Measurements from ENCODE around the gene ATXN7. TPM values are rescaled to one million over a fixed set of nuclear protein-coding genes. Genes with fewer than 3 reads are reported as not detected.

The ATXN7 gene
- total RNA-seq, 1 experiment from 2014 or later, result 11.3 TPM

DNA sequence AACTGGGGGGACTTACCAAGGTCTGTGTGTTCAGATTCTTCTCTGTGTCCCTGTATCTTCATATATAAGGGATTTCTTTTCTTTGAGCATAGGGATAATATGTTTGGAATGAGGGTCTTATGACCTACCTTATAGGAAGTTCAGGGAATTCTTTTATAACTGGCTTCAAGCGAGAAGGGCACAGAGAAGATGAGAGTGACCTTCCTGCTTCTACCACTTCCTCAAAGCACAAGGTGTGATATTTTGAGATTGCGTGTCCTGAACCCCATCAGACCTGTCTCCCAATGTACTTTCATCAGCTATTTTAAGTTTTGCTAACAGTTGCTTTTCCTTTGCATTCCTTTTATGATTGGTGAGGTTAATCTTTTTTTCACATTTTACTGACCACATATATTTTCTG is 162.7 kb downstream of the ATXN7 start:
- Histone ChIP-seq H3K9me3 (ENCODE audit: low read depth, low read length, poor library complexity, severe bottlenecking) (no peaks in the 10 kb centered on the region), H3K27ac (ENCODE audit: low read depth, low read length, poor library complexity, severe bottlenecking) (no peak overlapping the region), H3K4me1 (ENCODE audit: insufficient read depth, low read length, poor library complexity, severe bottlenecking) (peaks cover 7% of the 10 kb centered on the region), H3K27me3 (replicated peaks; ENCODE audit: insufficient read depth, low read depth, low read length, poor library complexity) (peaks cover 5% of the 10 kb centered on the region), H3K36me3 (ENCODE audit: insufficient read depth, low read length, poor library complexity, severe bottlenecking) (peaks cover 3% of the 10 kb centered on the region), H3K4me3 (ENCODE audit: low read depth, low read length, poor library complexity, severe bottlenecking) (no peak overlapping the region)
- intact Hi-C loops (cut with micrococcal nuclease; ENCODE audit: unreplicated experiment), result no loop called here
- no peak for DNase-seq (ENCODE audit: low spot score)
- ChIA-PET POLR2A (ENCODE audit: low non-redundant PET) (no interaction called here), CTCF (no interaction called here)
- TF ChIP-seq, protein P1, sequence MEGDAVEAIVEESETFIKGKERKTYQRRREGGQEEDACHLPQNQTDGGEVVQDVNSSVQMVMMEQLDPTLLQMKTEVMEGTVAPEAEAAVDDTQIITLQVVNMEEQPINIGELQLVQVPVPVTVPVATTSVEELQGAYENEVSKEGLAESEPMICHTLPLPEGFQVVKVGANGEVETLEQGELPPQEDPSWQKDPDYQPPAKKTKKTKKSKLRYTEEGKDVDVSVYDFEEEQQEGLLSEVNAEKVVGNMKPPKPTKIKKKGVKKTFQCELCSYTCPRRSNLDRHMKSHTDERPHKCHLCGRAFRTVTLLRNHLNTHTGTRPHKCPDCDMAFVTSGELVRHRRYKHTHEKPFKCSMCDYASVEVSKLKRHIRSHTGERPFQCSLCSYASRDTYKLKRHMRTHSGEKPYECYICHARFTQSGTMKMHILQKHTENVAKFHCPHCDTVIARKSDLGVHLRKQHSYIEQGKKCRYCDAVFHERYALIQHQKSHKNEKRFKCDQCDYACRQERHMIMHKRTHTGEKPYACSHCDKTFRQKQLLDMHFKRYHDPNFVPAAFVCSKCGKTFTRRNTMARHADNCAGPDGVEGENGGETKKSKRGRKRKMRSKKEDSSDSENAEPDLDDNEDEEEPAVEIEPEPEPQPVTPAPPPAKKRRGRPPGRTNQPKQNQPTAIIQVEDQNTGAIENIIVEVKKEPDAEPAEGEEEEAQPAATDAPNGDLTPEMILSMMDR (conservative IDR thresholded peaks at IDR 0.05; ENCODE audit: low read depth, low read length), result no peak
- TF ChIP-seq EZH2 (IDR thresholded peaks at IDR 0.05; ENCODE audit: borderline replicate concordance, low read depth, low read length, poor library complexity, severe bottlenecking), result no peak
- no TSS peak for BruUV-seq (replicated peaks)

- peaks cover 5% of the 10 kb centered on the region for H3K27me3 ChIP-seq (replicated peaks; ENCODE audit: insufficient read depth, low read depth, low read length, poor library complexity)
- BruUV-seq (replicated peaks), result no TSS peak
- no peak for DNase-seq (ENCODE audit: low spot score)
- TF ChIP-seq EZH2 (IDR thresholded peaks at IDR 0.05; ENCODE audit: borderline replicate concordance, low read depth, low read length, poor library complexity, severe bottlenecking), result no peak
- TF ChIP-seq, protein P1 (conservative IDR thresholded peaks at IDR 0.05; ENCODE audit: low read depth, low read length), result no peak
- no peak overlapping the region for H3K4me3 ChIP-seq (ENCODE audit: low read depth, low read length, poor library complexity, severe bottlenecking)
- no peaks in the 10 kb centered on the region for H3K4me1 ChIP-seq (ENCODE audit: insufficient read depth, low read length, poor library complexity, severe bottlenecking)
- H3K36me3 ChIP-seq (ENCODE audit: insufficient read depth, low read length, poor library complexity, severe bottlenecking), result no peaks in the 10 kb centered on the region
- ChIA-PET POLR2A (ENCODE audit: low non-redundant PET) (no interaction called here), CTCF (no interaction called here)
- intact Hi-C loops (cut with micrococcal nuclease; ENCODE audit: unreplicated experiment), result no loop called here
- no peak overlapping the region for H3K27ac ChIP-seq (ENCODE audit: low read depth, low read length, poor library complexity, severe bottlenecking)
- no peaks in the 10 kb centered on the region for H3K9me3 ChIP-seq (ENCODE audit: low read depth, low read length, poor library complexity, severe bottlenecking)
These were observed 164.0 kb downstream of the ATXN7 start for GRCh38 chr3:64027658-64028057.

DNA sequence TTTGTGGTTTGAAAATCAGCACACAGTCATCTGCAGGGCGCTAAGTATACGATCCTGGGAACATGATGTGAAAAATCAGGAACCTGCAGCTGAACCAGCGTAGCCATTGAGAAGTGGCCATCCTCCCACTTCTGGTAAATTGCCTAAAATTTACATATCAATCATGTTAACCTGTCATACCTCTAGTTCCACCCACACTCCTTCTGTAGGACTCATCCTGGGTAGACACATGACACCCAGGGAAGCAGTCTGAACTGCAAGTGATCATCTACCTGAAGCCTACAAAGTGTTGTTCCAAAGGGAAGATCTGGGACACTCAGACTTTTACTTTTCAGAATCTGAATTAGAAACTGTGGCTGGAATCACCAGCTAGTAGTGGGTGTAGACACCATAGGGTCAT is 165.1 kb downstream of the ATXN7 start:
- CTCF ChIA-PET, result no interaction called here
- BruUV-seq (replicated peaks), result no TSS peak
- DNase-seq (ENCODE audit: low spot score), result no peak
- H3K4me3 ChIP-seq (ENCODE audit: low read depth, low read length, poor library complexity, severe bottlenecking), result no peak overlapping the region
- POLR2A ChIA-PET (ENCODE audit: low non-redundant PET), result no interaction called here
- H3K27ac ChIP-seq (ENCODE audit: low read depth, low read length, poor library complexity, severe bottlenecking), result no peak overlapping the region
- intact Hi-C loops (cut with micrococcal nuclease; ENCODE audit: unreplicated experiment), result no loop called here
- peaks cover 5% of the 10 kb centered on the region for H3K27me3 ChIP-seq (replicated peaks; ENCODE audit: insufficient read depth, low read depth, low read length, poor library complexity)
- H3K4me1 ChIP-seq (ENCODE audit: insufficient read depth, low read length, poor library complexity, severe bottlenecking), result no peaks in the 10 kb centered on the region
- TF ChIP-seq, protein P1 (conservative IDR thresholded peaks at IDR 0.05; ENCODE audit: low read depth, low read length), result no peak
- no peak for TF ChIP-seq EZH2 (IDR thresholded peaks at IDR 0.05; ENCODE audit: borderline replicate concordance, low read depth, low read length, poor library complexity, severe bottlenecking)
- no peaks in the 10 kb centered on the region for H3K9me3 ChIP-seq (ENCODE audit: low read depth, low read length, poor library complexity, severe bottlenecking)
- H3K36me3 ChIP-seq (ENCODE audit: insufficient read depth, low read length, poor library complexity, severe bottlenecking), result no peaks in the 10 kb centered on the region
